HG02759 (cell line): ENCODE measurements around the gene KLHL28.

Source experiments
- ATAC-seq: cut with Tn5 transposase; IDR thresholded peaks from one replicate; pipeline ENCODE4 v1.9.1; 2021; ENCODE audit warnings: mild to moderate bottlenecking, moderate library complexity; ENCODE audit not compliant: unreplicated experiment

The KLHL28 gene

GRCh38 chr14:44960646-44961045, 1.1 kb downstream of the KLHL28 start:
- ATAC-seq: no peak

DNA sequence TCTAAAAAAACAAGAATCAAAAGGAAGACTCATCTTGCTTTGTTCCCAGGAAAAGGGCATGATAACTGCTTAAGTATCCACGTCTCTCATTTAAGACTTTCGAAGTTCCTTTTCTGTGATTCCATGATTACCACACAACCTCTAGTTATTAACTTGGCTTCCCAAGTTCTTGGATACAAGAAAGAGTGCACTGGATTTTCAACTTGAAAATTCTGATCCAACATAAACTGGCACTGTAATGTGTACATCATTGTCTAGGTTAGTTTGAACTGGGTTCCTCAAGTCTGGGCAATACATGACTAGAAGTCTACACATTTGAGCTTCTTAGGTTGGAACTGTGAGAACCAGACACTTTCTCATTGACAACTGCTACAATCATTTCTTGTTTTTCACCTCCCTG, 1.6 kb downstream of the KLHL28 start:
- ATAC-seq: no peak

- ATAC-seq: no peak
Observed at GRCh38 chr14:44959538-44959937, 2.2 kb downstream of the KLHL28 start.

GRCh38 chr14:44956866-44957265, 4.9 kb downstream of the KLHL28 start:
- ATAC-seq: no peak

DNA sequence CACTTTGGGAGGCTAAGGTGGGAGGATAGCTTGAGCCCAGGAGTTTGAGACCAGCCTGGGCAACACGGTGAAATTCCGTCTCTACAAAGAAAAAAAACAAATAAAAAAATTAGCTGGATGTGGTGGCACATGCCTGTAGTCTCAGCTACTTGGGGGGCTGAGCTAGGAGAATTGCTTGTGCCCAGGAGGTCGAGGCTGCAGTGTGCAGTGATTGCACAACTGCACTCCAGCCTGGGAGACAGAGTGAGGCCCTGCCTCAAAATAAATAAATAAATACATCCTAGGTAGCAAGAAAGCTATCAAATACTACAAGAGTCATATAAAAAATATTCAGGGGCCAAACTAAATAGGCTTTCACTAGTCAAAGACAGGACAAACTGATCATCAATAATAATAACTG, 6.2 kb downstream of the KLHL28 start:
- ATAC-seq: no peak

GRCh38 chr14:44954750-44955149, 7.0 kb downstream of the KLHL28 start:
- ATAC-seq: no peak

DNA sequence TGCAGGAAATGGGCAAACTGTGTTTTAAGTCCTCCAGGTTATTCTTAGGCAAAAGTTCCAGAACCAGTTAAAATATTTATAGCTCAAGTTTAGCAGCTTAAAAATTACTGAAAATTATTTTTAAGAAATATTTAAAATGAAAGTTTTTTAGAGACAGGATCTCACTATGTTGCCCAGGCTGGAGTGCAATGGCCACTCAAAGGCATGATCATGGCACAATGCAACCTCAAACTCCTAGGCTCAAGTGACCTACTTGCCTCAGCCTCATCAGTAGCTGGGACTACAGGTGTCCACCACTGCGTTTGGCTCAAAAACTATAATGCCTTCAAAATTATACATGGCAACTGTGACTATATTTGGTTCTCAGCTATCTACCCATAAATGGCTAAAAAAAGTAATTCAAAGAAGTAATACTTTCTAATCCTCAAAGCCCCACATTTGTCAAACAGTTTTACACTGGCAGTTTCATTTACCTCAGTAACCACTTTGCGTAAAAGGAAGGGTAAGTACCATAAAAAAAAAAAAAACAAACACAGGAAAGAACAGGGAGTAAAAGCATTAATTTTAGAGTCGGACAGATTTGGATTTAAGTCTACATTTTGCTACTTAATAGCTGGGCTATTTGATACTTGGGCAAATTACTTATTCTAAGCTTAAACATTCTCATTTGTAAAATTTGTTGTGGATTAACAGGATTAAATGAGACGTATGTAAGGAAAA, 9.2 kb downstream of the KLHL28 start:
- ATAC-seq: no peak

DNA sequence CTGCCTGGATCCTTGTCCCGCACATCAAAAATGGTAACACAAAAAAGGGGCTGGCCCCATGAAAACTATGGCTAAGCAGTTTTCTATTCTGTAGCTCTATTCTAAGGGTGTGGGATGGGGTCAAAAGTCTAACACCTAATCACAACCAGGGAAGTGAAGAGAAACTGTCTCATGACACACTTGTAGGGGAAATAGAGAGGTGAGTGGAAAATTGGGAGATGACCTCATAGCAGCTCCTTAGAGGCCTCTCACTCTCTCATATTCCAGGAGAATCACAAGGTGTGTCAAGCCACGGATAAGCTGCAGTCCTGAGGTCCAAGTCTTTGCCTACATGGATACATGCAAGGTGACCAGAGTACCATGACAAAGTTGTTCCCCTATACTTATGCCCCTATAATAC, 10.7 kb downstream of the KLHL28 start:
- ATAC-seq: no peak

GRCh38 chr14:44945264-44945663, 16.5 kb downstream of the KLHL28 start:
- no peak for ATAC-seq

DNA sequence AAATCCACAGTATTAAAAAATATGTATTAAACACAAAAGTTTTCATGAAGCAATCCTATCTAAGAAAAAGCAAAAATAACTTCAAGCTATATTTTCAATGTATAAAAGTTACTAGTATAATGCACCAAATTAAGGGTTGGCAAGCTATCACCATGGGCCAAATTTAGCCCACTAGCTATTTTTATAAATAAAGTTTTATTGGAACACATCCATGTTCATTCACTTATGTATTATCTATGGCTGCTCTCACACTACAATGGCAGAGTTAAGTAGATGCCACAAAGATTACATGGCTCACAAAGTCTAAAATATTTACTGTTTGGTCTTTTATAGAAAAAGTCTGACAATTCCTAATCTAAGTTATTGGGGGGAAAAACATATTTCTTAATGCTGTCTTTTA, 17.6 kb downstream of the KLHL28 start:
- ATAC-seq: no peak

DNA sequence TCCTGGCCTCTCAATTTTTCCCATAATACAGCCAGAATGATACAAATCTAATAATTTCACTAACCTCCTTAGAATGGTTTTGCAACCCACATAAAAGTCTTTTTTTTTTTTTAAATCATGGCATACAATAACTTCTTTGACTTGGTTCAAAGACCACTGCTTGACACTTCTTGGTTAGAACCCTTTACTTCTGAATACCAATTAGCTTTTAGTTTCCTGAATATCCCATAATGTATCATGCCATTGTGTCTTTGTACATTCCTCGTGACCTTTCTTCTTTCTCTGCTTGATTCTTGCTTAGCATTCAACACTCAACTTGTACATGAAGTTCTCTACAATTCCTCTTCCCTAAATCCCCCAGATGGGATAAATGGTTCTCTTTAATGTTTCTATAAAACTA, 19.3 kb downstream of the KLHL28 start:
- no peak for ATAC-seq

DNA sequence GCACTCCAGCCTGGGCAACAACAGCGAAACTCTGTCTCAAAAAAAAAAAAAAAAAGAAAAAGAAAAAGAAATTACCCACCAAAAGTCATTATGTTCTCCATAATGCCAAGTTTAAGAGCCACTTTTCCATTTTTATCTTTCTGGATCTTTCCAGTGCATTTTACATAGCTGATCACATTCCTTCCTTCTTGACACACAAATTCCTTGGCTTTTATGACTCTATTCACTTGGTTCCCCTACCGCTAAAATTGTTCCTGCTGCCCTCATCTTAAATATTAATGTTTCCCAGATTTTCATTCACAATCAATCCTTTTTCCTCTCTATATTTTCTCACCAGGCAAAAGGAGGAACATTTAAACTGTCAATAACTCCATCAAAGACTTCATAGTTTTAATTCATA, 20.2 kb downstream of the KLHL28 start:
- no peak for ATAC-seq

- ATAC-seq: no peak
Observed at GRCh38 chr14:44940944-44941343, 20.8 kb downstream of the KLHL28 start.

- no peak for ATAC-seq
Observed at GRCh38 chr14:44940211-44940610, 21.5 kb downstream of the KLHL28 start.

- ATAC-seq: no peak
Observed at GRCh38 chr14:44937547-44937946, 24.2 kb downstream of the KLHL28 start.

DNA sequence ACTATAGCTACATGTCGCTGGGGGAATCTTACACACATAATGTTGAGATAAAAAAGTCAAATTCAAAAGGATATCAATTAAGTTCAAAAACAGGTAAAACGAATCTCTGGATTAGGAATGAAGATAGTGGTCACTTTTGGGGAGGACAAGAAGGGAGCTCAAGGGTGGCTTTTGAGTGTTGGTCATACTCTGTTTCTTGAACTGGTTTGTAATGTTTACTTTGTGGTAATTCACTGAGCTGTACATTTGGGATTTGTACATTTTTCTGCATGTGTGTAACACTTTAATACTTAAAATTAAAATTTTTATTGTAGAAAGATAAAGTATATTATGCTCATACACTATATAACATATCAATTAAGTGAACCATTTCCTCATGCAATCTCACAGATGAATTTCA, 26.6 kb downstream of the KLHL28 start:
- no peak for ATAC-seq

GRCh38 chr14:44928793-44929192, 33.0 kb downstream of the KLHL28 start:
- no peak for ATAC-seq

GRCh38 chr14:44914849-44915248, 46.9 kb downstream of the KLHL28 start:
- no peak for ATAC-seq

DNA sequence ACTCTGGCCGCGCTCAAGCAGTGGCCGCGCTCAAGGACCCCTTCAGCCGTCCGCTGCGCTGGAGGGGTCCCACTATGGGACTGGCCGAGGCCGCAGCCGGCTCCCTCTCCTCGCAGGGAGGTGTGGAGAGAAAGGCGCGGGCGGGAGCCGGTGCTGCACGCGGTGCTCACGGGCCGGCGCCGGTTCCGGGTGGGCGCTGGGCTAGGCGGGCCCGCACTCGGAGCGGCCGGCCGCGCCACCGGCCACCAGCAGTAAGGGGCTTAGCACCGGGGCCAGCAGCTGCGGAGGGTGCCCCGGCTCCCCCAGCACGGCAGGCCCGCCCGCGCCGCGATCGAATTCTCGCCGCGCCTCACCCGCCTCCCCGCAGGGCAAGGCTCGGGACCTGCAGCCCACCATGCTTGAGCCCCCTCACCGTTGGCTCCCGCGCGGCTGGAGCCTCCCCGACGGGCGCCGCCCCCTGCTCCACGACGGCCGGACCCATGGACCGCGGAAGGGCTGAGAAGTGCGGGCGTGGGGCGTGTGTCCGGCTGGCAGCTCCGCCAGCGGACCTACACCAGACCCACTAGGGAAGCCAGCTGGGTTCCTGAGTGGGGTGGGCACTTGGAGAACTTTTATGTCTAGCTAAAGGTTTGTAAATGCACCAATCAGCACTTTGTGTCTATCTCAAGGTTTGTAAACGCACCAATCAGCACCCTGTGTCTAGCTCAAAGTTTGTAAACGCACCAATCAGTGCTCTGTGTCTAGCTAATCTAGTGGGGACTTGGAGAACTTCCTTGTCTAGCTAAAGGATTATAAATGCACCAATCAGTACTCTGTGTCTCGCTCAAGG, 49.5 kb downstream of the KLHL28 start:
- no peak for ATAC-seq

DNA sequence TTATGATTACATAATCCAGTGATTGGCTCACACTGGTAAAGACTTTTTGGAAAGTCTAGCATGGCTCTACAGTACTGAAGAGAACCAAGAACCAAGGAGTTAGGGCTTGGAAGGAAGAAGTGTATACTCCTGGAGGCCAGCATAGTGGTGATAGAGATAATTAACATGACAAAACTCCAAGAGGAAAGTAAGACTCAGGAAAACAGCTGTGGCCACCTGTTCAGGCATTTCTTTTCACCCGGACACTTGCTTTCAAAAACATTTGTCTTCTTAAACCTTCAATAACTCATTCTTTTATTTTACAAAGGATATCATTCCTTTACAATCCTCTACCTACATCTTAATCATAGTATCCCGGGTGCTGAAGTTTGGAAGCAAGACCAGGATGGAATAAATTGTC, 50.9 kb downstream of the KLHL28 start:
- ATAC-seq: no peak

DNA sequence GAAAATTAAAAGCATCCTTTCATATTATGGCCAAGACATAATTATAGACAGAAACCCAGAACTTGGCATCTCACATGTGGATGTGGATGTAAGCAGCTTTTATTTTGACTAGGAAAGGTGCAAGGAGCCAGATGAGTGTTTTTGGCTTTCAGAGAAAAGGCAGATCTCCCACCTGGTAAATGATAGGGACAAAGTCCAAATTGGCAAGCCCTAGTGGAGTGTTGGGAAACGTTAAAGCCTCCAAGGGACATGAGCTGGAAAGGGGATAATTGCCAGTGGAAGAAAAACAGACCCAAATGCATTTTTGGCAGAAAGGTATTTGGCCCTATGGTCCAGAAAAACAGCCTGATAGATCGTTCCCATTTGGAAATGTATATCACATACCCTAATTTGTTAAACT, 60.1 kb downstream of the KLHL28 start:
- no peak for ATAC-seq

- no peak for ATAC-seq
Observed at GRCh38 chr14:44898551-44898950, 63.2 kb downstream of the KLHL28 start.

DNA sequence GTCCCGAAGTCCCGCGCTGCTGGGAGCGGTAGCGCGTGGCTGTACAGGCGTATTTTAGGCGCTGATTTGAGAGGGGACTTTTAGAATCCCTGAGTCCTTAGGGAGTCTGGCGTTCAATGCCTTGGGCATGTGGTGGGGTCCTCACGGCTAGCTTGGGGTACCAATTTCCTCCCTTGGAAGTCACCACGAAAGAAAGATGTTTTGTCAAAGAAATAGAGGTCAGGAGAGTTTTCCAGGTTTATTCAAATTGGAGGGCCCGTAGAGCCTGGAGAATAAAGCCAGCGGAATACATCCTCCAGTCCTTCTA, 63.9 kb downstream of the KLHL28 start:
- no peak for ATAC-seq
